MM.1S (cell line): ENCODE data around the gene ISY1.

Experiments used
- DNase-seq: peaks from one replicate; pipeline ENCODE4 v3.0.0-alpha.2; 2015
- H2AFZ ChIP-seq: fragments of 300-600 bp; sonication (generic); 2 replicates; pipeline ENCODE4 v1.6.0; 2016; ENCODE audit warnings: antibody characterized with exemption, low read length
- H3F3A ChIP-seq: fragments of 300-600 bp; sonication (generic); 2 replicates; pipeline ENCODE4 v1.6.1; 2016; ENCODE audit warnings: mild to moderate bottlenecking, antibody characterized with exemption, low read length, moderate library complexity, mixed read lengths; ENCODE audit not compliant: insufficient read depth
- H3K27ac ChIP-seq: fragments of 300-600 bp; sonication (generic); 2 replicates; pipeline ENCODE4 v1.5.1; 2016; ENCODE audit warnings: mild to moderate bottlenecking, low read length
- H3K27me3 ChIP-seq: fragments of 300-600 bp; sonication (generic); replicated peaks from 2 replicates; pipeline ENCODE4 v1.6.0; 2016; ENCODE audit warnings: low read length; ENCODE audit not compliant: insufficient read depth
- H3K36me3 ChIP-seq: fragments of 300-600 bp; sonication (generic); replicated peaks from 2 replicates; pipeline ENCODE4 v1.6.1; 2016; ENCODE audit warnings: mild to moderate bottlenecking, low read length, mixed read lengths; ENCODE audit not compliant: insufficient read depth
- H3K4me1 ChIP-seq: fragments of 300-600 bp; sonication (generic); 2 replicates; pipeline ENCODE4 v1.6.1; 2016; ENCODE audit warnings: low read length, mixed read lengths
- H3K4me2 ChIP-seq: fragments of 300-600 bp; sonication (generic); 2 replicates; pipeline ENCODE4 v1.6.0; 2016; ENCODE audit warnings: low read depth, low read length
- H3K4me3 ChIP-seq: fragments of 300-600 bp; sonication (generic); 2 replicates; pipeline ENCODE4 v1.5.1; 2016; ENCODE audit warnings: low read length, mixed read lengths
- H3K79me2 ChIP-seq: fragments of 300-600 bp; sonication (generic); 2 replicates; pipeline ENCODE4 v1.6.1; 2016; ENCODE audit warnings: mixed run types, low read length, mixed read lengths
- H3K9ac ChIP-seq: fragments of 300-600 bp; sonication (generic); 2 replicates; pipeline ENCODE4 v1.6.1; 2016; ENCODE audit warnings: low read length, mixed read lengths
- H3K9me2 ChIP-seq: fragments of 300-600 bp; sonication (generic); replicated peaks from 2 replicates; pipeline ENCODE4 v1.6.1; 2016; ENCODE audit warnings: mild to moderate bottlenecking, low read length, mixed read lengths; ENCODE audit not compliant: insufficient read depth
- H3K9me3 ChIP-seq: fragments of 300-600 bp; sonication (generic); replicated peaks from 2 replicates; pipeline ENCODE4 v1.6.1; 2016; ENCODE audit warnings: mild to moderate bottlenecking, low read length, mixed read lengths; ENCODE audit not compliant: insufficient read depth
- H4K20me1 ChIP-seq: fragments of 300-600 bp; sonication (generic); 2 replicates; pipeline ENCODE4 v1.6.1; 2016; ENCODE audit warnings: mild to moderate bottlenecking, low read length, moderate library complexity, mixed read lengths; ENCODE audit not compliant: insufficient read depth
- CTCF ChIP-seq: fragments of 300-600 bp; sonication (generic); IDR thresholded peaks from 2 replicates; pipeline ENCODE4 v1.5.1; 2016; ENCODE audit warnings: antibody characterized with exemption, low read length, mixed read lengths
- EZH2 ChIP-seq: fragments of 300-600 bp; sonication (generic); optimal IDR thresholded peaks from 2 replicates; pipeline ENCODE3; 2017; ENCODE audit warnings: low read depth, mild to moderate bottlenecking, antibody characterized with exemption, low read length, mixed read lengths
- EZH2phosphoT487 ChIP-seq: fragments of 300-600 bp; sonication (generic); IDR thresholded peaks from 2 replicates; pipeline ENCODE4 v1.6.1; 2018; ENCODE audit warnings: antibody characterized with exemption, low read length

ISY1 gene

GRCh38 chr3:129085818-129086217 lies 75.0 kb downstream of the ISY1 start:
- no peak overlapping the region for H3K4me3 ChIP-seq
- DNase-seq: no peak
- no peak overlapping the region for H3K9ac ChIP-seq
- no peaks in the 10 kb centered on the region for H4K20me1 ChIP-seq
- no peak overlapping the region for H2AFZ ChIP-seq
- no peaks in the 10 kb centered on the region for H3K36me3 ChIP-seq
- H3K9me2 ChIP-seq: no peaks in the 10 kb centered on the region
- no peaks in the 10 kb centered on the region for H3K79me2 ChIP-seq
- H3F3A ChIP-seq: no peaks in the 10 kb centered on the region
- H3K4me2 ChIP-seq: no peak overlapping the region
- H3K9me3 ChIP-seq: no peaks in the 10 kb centered on the region
- H3K27ac ChIP-seq: no peak overlapping the region
- no peaks in the 10 kb centered on the region for H3K27me3 ChIP-seq
- no peak for TF ChIP-seq EZH2
- TF ChIP-seq CTCF: no peak
- no peak for TF ChIP-seq EZH2phosphoT487
- H3K4me1 ChIP-seq: no peaks in the 10 kb centered on the region

GRCh38 chr3:129085165-129085715 lies 75.6 kb downstream of the ISY1 start:
- H3K9me2 ChIP-seq: no peaks in the 10 kb centered on the region
- no peaks in the 10 kb centered on the region for H3K4me1 ChIP-seq
- H3K79me2 ChIP-seq: no peaks in the 10 kb centered on the region
- H3K27me3 ChIP-seq: no peaks in the 10 kb centered on the region
- no peaks in the 10 kb centered on the region for H4K20me1 ChIP-seq
- no peak overlapping the region for H3K27ac ChIP-seq
- no peaks in the 10 kb centered on the region for H3F3A ChIP-seq
- H3K9me3 ChIP-seq: no peaks in the 10 kb centered on the region
- no peak overlapping the region for H3K4me2 ChIP-seq
- H3K36me3 ChIP-seq: no peaks in the 10 kb centered on the region
- no peak overlapping the region for H3K4me3 ChIP-seq
- no peak overlapping the region for H2AFZ ChIP-seq
- DNase-seq: no peak
- H3K9ac ChIP-seq: no peak overlapping the region
- TF ChIP-seq CTCF (no peak), EZH2 (no peak), EZH2phosphoT487 (no peak)

- no peaks in the 10 kb centered on the region for H3K27me3 ChIP-seq
- H3K36me3 ChIP-seq: no peaks in the 10 kb centered on the region
- H2AFZ ChIP-seq: no peak overlapping the region
- no peaks in the 10 kb centered on the region for H4K20me1 ChIP-seq
- TF ChIP-seq EZH2: no peak
- no peak for TF ChIP-seq EZH2phosphoT487
- TF ChIP-seq CTCF: no peak
- no peak overlapping the region for H3K4me2 ChIP-seq
- H3K4me1 ChIP-seq: no peaks in the 10 kb centered on the region
- H3K79me2 ChIP-seq: no peaks in the 10 kb centered on the region
- no peaks in the 10 kb centered on the region for H3K9me3 ChIP-seq
- H3K4me3 ChIP-seq: no peak overlapping the region
- no peak for DNase-seq
- H3K9me2 ChIP-seq: no peaks in the 10 kb centered on the region
- no peaks in the 10 kb centered on the region for H3F3A ChIP-seq
- no peak overlapping the region for H3K9ac ChIP-seq
- H3K27ac ChIP-seq: no peak overlapping the region
Measured at GRCh38 chr3:129084501-129084900, 76.4 kb downstream of the ISY1 start.
